ENCODE measurements around the gene KCND1.

- TF ChIP-seq EP300 (IDR thresholded peaks at IDR 0.05) (no peak), CTCF (IDR thresholded peaks at IDR 0.05) (no peak), POLR2AphosphoS5 (IDR thresholded peaks at IDR 0.05) (no peak), POLR2A (IDR thresholded peaks at IDR 0.05) (no peak)
Observed at GRCh38 chrX:48918301-48918642, 53.4 kb downstream of the KCND1 start.
